ENCODE results near the gene RPGRIP1L.

- TF ChIP-seq CTCF (IDR thresholded peaks at IDR 0.05) (no peak), POLR2A (IDR thresholded peaks at IDR 0.05; ENCODE audit: low read length) (no peak), POLR2AphosphoS2 (conservative IDR thresholded peaks at IDR 0.05; ENCODE audit: low read length) (no peak), CBX2 (IDR thresholded peaks at IDR 0.05; ENCODE audit: borderline replicate concordance, low read depth) (no peak), SREBF2 (IDR thresholded peaks at IDR 0.05) (no peak), EP300 (IDR thresholded peaks at IDR 0.05) (no peak), SMC3 (IDR thresholded peaks at IDR 0.05) (no peak)
- TF ChIP-seq, protein P1, sequence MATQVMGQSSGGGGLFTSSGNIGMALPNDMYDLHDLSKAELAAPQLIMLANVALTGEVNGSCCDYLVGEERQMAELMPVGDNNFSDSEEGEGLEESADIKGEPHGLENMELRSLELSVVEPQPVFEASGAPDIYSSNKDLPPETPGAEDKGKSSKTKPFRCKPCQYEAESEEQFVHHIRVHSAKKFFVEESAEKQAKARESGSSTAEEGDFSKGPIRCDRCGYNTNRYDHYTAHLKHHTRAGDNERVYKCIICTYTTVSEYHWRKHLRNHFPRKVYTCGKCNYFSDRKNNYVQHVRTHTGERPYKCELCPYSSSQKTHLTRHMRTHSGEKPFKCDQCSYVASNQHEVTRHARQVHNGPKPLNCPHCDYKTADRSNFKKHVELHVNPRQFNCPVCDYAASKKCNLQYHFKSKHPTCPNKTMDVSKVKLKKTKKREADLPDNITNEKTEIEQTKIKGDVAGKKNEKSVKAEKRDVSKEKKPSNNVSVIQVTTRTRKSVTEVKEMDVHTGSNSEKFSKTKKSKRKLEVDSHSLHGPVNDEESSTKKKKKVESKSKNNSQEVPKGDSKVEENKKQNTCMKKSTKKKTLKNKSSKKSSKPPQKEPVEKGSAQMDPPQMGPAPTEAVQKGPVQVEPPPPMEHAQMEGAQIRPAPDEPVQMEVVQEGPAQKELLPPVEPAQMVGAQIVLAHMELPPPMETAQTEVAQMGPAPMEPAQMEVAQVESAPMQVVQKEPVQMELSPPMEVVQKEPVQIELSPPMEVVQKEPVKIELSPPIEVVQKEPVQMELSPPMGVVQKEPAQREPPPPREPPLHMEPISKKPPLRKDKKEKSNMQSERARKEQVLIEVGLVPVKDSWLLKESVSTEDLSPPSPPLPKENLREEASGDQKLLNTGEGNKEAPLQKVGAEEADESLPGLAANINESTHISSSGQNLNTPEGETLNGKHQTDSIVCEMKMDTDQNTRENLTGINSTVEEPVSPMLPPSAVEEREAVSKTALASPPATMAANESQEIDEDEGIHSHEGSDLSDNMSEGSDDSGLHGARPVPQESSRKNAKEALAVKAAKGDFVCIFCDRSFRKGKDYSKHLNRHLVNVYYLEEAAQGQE (IDR thresholded peaks at IDR 0.05): no peak
These were observed 17.4 kb upstream of the RPGRIP1L start for GRCh38 chr16:53721017-53721416.
